Measurements from ENCODE around the gene CC2D1A.

- TF ChIP-seq CTCF (IDR thresholded peaks at IDR 0.05; ENCODE audit: insufficient read depth, low read length) (no peak), GABPA (IDR thresholded peaks at IDR 0.05; ENCODE audit: low read depth) (no peak), REST (IDR thresholded peaks at IDR 0.05; ENCODE audit: insufficient replicate concordance, low read depth) (no peak), POLR2AphosphoS5 (IDR thresholded peaks at IDR 0.05; ENCODE audit: low read depth) (no peak)
Observed at GRCh38 chr19:13876834-13877233, 29.2 kb upstream of the CC2D1A start, which contains the start of gene NANOS3.
